Iris pigment epithelial cell (primary cell): ENCODE results near the gene ANKRD12.
"Not testable (repeated sequence)": the region's sequence is repeated elsewhere in the genome, so short reads cannot be mapped to it uniquely, and the experiment has no call there.

ENCODE experiments used
- DNase-seq: peaks from one replicate; pipeline ENCODE4 v3.0.0-alpha.2; 2011; ENCODE audit warnings: low read depth

The ANKRD12 gene

DNA sequence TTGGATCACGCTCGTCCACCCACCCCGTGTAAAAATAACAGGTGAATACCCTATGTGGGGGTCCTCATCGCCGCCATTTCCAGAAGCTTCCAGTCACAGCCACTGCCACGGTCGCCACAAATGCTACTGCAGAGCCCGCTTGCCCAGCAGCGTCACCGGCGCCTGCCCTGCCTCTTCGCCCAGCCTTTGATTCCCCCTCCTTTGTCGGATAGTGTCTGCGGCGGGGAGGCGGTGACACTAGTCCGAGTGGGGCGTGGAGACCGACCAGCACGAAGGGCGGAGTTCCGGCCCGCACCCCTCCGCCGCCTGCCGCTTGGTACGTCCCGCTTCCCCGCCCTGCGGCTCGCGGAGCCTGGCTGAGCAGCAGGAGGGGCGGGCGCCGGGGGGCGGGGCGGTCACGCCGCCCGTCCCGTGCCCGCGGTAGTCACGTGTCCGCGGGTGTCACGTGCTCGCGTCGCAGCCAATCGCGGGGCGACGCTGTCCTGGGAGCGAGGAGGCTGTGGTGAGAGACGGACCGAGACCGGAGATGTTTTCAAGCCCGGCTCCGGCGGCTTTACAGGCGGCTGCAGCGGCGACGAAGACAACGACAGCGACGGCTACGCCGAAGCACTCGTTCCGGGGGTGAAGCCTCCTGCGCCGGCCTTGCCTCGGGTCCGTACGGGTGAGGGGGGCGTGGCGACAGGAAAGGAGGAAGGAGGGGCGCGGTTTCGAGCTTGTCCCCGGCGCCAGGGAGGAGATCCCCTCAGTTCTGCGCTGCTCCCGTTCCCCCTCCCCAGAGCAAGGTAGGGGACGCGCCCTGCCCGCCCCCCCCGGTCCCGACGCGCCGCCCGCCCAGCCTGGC is at the start of gene ANKRD12:
Gene ANKRD12, plus strand, starts transcription at position 467 of the 841 bp plus-strand sequence. CDS start 45,652 bp downstream, outside the sequence.
- peak; percentile 98 for DNase-seq

DNA sequence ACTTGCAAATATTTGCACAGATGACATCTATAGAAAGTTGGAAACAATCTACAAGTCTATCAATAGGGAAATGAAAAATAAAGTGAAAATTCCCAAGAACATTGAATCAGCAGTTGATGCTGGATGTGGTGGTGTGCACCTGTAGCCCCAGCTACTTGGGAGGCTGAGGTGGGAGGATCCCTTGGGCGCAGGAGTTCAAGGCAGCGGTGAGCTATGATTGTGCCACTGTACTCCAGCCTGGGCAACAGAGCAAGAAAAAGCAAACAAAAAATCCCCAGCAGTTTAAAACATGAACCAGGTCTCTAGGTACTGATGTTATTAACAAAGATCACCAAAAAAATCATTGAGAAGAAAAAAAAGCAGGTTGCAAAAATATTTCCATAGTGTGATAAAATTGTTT is 49.4 kb upstream of the ANKRD12 start:
- DNase-seq: no peak

DNA sequence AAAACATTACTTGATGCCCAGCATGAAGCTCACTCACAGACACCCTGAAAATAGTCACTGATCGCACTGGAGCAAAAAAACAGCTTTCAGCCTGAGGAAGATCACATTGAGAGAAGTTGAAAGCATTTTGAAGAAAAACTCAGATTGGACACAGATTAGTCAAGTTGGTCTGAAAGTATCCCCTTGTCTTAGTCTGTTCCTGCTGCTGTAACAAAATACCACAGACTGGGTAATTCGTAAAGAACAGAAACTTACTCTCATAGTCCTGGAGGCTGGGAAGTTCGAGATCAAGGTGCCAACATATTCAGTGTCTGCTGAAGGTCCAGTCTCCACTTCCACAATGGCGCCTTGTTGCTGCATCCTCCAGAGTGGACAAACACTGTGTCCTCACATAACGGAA is 48.3 kb upstream of the ANKRD12 start:
- no peak for DNase-seq

DNA sequence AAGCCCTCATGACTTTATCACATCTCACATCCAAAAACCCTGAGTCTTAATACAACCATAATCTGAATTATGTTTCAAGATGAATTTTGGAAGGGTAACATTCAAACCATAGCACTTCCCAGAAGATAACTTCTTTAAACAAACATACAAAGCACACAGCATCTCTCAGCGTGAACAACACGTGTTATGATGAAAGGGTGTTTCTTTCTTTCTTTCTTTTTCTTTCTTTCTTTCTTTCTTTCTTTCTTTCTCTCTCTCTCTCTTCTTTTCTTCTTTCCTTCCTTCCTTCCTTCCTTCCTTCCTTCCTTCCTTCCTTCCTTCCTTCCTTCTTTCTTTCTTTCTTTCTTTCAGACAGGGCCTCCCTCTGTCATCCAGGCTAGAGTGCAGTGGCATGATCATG is 47.9 kb upstream of the ANKRD12 start:
- DNase-seq: not testable (repeated sequence)

DNA sequence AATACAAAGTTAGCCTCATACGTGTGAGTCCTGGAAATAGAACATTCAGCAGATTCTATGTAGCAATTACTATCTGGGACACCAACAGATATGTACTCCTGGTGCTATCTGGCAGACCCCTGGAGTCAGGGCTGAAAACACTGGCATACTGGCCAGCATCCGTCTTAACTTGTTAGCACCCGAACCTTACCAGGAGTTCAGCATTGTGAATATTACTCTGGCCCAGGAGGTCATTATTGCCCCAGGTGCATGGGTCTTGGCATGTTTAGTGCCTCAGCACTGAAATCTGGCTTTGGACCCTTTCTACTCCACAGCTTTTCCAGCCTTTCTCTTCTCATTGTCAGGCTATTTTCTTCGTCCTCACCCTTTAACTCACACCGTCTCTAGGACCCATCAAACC is 46.0 kb upstream of the ANKRD12 start:
- no peak for DNase-seq

DNA sequence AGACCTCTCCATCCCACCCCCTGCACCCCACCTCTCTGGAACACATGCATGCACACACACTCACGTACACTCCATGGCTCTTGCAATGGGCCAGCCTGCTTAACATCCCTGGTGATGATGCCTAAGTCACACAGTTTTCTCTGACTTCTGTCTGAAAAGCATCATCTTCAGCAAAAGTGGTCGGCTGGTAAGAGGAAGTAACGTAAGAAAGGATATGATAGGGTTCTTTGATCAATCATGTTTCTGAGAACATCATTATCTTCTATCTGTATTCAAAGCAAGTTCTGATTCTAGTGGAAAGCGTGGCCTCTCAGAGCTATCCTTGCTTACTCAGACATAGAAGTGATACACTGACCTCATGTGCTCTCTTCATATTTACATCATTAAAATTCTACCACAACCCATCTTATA is 45.5 kb upstream of the ANKRD12 start:
- DNase-seq: no peak

DNA sequence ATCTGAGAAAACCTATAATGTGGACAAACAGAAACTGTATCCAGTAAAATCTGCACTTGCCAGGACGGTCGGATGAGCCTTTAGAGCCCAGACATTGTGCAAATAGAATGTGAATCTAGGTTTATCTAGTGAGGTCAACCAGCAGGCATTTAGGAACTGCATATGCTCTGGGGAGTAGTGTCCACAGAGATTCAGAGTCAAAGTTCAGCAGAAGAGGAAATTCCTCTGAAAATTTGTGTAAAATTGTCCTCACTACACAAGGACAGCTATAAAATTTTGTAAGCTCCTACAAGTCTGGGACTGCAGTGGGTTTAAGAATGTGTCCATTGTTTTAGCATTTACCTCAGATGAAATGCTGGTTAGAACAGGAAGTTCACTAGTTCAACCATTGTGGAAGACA is 43.9 kb upstream of the ANKRD12 start:
- peak; percentile 68 for DNase-seq

DNA sequence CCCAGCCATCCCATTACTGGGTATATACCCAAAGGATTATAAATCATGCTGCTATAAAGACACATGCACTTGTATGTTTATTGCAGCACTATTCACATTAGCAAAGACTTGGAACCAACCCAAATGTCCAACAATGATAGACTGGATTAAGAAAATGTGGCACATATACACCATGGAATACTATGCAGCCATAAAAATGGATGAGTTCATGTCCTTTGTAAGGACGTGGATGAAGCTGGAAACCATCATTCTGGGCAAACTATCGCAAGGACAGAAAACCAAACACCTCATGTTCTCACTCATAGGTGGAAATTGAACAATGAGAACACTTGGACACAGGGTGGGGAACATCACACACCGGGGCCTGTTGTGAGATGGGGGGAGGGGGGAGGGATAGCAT is 43.5 kb upstream of the ANKRD12 start:
- not testable (repeated sequence) for DNase-seq

DNA sequence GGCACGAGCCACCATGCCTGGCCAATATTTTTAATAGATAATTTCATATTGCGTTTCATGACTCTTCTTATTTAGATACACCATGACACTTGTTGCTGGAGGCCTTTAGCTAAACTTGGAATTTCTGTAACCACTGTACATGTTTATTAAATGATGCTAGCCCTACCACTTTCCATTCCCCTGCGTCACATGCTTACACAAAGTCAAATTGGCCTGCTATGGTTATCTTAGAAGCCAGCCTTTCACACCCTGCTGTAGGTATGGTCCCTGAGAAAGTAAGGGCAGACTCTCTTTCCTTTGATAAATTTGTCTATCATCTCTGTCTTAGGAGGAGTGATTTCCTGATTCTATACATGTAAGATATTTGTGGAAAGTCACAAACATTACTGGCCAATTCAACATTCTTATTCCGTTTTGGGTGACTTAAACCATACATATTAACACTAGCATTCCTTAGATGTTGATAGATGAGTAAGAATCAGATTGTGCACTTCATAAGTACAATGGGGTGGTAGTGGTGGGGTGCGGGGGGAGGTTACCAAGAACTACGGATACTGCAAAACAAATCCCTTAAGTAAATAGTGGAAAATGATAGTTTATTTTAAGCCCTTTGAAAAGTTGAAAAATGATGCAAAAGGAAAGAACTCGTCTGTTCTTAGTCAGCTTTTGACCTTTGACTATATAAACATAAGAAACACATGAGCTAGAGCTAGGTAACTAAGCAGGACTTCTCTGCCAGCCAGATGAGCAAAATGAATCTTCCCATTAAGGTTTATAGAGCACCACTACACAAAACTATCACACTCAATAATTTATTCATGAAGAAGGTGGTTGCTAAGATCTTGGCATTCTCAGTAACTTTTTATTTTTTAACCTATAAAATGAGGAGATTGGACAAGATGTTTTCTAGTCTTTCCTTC is 42.0 kb upstream of the ANKRD12 start:
- DNase-seq: peak; percentile 97

DNA sequence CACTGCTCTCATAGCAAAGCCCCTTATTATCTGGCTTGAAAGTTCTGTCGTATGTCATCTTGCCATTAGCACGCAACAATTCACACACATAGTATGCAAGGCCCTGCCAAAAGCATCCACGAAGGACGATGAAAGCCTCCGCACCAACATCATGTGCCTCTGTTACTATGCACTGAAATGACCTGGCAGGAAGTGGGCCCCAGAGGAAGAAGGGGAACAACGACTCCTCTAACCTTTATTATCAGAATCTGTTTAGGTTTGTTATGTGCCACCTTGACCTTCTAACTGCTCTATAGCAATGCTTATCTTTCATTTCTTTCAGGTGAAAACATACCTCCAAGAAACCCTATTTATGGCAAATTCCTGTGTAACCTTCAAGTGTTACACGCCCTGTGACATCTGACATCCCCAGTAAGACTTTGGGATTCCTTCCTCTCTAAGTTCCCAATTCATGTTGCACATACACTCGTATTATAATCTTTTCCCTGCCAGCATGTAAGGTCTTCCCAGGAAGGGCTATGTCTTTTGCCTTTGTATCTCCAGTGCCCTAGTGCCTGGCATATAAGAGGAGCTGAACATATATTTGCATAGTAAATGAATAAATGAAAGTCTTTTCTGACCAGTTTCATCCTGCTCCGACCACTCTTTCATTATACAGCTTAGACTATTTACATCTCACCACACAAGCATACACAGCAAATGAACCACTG is 41.1 kb upstream of the ANKRD12 start:
- DNase-seq: peak; percentile 62

DNA sequence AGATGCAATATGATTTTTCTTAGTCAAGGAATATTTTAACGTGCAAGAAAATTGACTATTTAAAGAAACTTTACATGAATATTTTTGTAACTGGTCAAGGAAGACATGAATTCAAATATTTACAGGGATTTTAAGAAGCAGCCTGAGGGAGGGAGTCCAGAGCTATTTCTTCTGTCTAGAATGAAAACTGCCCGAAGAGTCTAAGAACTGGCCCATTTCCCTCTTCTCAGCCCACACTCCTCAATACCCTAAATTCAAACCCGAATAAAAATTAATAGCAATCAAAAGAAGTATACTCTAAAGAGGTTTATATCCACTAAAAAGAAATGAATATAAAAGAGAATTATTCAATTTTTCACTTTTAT is 40.6 kb upstream of the ANKRD12 start:
- DNase-seq: no peak

DNA sequence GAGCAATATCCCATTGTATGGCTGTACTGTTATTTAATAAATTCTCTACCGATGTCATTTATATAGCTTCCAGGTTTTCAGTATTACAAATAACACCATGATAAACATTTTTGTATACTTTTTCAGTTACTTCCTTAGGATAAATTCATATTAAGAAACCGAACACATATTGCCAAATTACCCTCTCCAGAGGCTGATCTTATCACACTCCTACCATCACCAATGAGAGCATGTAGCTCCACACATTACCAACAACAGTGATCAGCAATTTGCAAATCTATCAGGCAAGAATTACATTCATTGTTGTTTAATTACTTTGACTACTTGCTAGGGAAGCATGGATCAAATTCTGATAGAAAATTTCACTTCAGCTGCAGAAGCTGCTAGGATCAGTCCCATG is 39.9 kb upstream of the ANKRD12 start:
- DNase-seq: no peak

DNA sequence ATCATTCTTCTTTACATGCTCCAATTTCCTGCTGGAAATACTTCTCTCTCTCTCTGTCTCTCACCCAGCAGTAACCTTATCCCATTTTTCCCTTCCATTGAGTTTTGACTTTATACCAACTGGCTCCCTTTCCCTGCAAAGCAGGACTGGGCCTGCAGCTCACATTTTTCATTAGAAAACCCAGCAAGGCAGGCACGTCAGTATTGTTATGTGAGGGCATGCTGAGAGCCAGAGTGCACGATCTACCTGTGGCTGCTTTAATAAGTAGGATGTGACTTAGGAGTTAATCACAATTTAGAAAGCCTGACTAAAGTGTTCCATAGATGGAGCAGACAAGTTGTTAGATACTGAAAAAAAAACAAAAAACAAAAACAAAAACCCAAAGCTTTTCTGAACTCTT is 39.2 kb upstream of the ANKRD12 start:
- no peak for DNase-seq

DNA sequence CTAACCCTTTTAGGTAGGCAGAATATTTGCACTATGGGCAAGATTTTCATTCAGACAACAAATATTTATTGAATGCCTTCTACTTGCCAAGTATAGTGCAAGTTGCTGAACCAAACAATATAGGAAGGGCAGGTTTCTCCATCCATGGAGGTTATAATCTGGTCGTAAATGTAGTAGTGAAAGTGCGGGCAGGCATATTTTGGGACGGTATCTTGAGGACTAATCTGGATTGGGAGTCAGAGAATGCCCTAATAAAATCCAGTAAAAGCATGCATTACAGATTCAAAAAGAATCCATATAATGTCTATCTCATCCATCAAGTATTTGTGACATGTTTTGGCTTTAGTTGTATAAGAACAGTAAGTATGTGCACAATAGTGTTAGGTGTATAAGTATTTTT is 35.8 kb upstream of the ANKRD12 start:
- DNase-seq: no peak

DNA sequence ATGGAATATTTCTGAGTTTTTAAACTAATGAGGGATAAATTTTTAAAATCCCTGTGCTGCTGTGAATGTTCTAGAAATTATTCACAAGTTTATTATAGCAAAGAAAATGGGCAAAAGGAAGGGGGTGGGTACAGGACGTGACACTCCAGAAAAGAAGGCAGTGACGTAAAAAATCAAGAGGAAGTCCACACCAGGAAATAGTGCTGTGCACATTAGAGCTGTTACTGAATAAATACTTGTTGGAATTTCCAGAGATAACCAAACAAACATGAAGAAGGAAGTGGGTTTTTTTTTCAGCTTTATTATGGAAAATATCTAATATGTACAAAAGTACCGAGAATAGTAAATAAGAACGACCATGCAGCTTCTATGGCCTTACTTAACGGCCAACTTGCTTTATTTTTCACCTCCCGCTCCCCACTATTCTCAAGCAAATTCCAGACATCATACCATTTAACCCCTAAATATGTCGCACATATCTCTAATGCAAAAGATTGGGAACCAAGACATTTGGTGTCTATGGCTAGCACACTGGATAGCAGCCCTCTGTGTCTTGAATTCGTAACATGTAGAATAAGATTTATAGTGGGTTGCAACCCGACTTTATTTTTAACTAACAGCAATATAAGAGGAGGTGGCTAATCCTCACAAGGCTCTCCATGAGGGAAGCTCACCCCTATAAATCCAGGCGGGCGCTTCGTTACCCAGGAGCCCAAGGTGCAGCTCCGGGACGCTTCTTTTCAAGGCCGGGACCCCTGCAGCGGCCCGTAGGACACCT is 34.7 kb upstream of the ANKRD12 start:
- DNase-seq: peak; percentile 87

DNA sequence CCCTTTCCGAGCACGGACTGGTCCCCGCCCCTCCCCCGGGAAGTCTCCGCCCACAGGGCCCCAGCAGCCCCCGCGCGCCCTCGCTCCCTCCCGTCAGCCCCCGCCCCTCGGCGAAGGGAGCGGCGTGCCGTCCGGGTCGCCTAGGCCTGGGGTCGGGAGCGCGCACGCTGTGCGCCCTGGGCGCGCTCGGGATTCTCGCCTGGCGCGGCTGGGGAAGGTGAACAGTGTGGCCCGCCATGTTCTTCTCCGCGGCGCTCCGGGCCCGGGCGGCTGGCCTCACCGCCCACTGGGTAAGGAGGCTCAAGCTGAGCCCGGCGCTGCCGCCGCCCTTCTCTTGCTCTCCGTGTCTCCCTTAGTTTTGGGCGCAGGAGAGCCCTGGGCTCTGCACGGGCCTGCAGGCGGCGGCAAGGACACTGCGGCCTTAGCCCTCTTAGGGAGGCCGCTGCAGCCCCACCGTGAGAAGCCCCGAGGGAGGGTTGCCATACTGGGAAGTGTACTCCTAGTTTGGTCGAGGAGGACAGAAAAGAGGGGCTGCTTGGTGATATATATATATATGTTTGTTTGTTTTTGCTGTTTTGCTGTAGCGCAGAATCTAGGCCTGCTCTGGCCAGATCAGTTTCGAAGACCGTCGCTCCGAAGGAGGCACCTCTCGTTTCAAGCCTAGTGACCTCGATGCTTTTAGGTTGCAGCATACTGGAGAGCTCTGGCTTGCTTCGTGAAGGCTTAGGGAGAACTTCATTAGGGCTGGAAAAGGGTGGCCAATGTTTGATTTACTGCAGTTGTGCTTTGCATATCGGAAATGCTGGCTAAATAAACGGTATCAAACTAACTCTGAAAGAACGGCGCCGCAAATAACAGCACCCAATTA is 33.8 kb upstream of the ANKRD12 start, which contains the start of gene NDUFV2:
Gene NDUFV2, plus strand, starts transcription at position 192 of the 868 bp plus-strand sequence. Its CDS starts 45 bp downstream, at position 237.
- DNase-seq: peak; percentile 97

DNA sequence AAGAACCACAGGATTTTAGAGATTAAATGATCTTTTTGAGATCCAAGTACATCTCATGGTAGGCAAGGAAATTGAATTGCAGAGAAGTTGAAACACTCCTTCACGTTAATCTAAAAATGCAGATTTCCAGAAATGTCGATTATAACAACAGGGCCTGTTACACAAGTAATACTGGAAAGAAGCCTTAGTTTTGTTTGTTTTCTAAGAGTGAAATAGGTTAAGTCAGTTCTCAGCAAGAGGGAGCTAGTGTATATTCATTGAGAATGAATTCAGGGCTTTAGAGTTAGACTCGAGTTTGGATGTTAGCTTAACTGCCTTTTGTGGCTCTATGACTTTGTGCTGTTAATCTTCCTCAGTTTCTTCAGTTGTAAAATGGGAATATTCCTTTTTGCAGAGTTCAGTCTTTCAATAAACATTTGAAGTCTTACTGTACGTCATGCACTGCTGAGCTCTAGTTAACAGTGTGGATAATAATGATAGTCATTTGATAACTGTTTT is 33.2 kb upstream of the ANKRD12 start:
- DNase-seq: peak; percentile 53

DNA sequence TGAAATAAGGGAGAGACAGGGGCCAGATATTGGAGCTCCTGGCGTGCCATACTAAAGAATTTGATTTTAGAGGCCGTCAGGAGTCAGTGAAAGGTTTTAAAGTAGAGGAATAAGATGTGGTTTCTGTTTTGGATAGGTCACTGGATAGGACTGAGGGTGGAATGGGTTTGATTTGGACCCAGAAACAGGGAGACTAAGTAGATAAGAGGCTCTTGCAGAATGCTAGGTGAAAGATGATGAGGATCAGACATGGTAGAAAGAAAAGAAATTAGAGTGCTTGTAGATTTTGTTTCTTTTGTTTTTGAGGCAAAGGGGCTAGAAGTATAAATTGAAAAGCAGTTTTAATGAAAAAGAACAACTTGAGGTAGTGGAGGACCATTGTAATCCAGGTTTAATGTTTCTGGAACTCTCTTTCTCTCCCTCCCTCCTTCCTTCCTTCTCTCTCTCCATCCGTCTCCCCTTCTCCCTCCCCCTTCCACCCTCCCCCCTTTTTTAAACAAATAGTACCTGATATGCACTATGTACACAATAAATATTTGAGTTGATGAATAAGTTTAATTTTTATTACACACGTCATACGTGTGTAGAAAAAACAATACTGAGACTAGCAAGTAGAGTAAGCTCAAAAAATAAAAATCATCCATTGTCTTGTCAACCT is 32.2 kb upstream of the ANKRD12 start:
- no peak for DNase-seq

DNA sequence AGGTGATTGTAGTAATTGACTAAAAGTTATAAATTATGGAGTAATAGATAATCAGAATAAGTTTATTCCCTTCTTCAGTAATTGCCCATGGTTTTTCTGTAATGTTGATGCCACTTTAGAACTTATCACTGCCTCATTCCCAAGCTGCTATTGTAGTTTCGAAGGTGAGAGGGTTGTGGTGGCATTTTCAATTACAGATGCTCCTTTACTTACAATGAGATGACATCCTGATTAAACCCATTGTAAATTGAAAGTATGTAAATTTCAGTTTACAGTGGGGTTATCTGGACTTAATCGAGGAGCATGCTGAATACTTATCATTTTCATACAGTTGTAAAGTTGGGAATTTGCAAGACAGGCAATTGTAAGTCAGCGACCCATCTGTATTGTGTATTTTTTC is 31.2 kb upstream of the ANKRD12 start:
- no peak for DNase-seq

DNA sequence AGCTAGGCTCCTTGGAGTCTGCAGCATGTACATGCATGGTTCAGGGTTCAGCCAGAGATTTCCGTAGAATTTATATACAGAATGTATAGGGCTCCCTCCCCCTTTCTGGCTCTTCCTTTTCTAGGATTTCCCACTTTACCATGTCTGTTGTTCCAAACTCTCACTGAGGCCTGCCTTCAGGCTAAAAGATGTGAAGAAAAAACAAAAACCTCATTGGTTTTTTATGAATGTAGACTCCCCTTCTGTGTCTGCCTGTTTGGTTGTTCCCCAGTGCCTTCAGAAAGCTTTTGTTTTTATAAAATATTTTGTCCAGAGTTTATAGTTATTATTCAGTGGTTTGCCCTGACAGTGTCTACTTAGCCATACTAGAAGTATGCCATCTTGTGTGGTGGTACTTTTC is 30.5 kb upstream of the ANKRD12 start:
- DNase-seq: no peak
